ENCODE results near the gene TRPM4. TPM values are rescaled to one million over a fixed set of nuclear protein-coding genes. Genes with fewer than 3 reads are reported as not detected.

The TRPM4 gene
- total and polyA plus RNA-seq, 2 experiments from 2014 or later, result 16.5 to 25.7 TPM

GRCh38 chr19:49110567-49110966, 47.0 kb upstream of the TRPM4 start:
- Histone ChIP-seq H3K9me2 (ENCODE audit: insufficient read depth) (no peaks in the 10 kb centered on the region), H3F3A (replicated peaks; ENCODE audit: low read depth) (peaks cover 30% of the 10 kb centered on the region), H3K4me2 (no peak overlapping the region), H3K4me1 (ENCODE audit: insufficient read depth) (peaks cover 4% of the 10 kb centered on the region; the same call in 1 of the 2 replicates), H3K27ac (ENCODE audit: low read depth) (no peak overlapping the region), H3K36me3 (ENCODE audit: insufficient read depth) (0 out of 2 replicates have a peak, but pooled peaks cover 10% of the 10 kb centered on the region), H3K4me3 (no peak overlapping the region), H3K27me3 (ENCODE audit: insufficient read depth) (peaks cover 5% of the 10 kb centered on the region; the same call in 1 of the 2 replicates), H2AFZ (no peak overlapping the region), H4K20me1 (replicated peaks; ENCODE audit: insufficient read depth) (peaks cover 28% of the 10 kb centered on the region; the same call in 1 of the 2 replicates), H3K79me2 (replicated peaks; ENCODE audit: insufficient read depth) (no peaks in the 10 kb centered on the region)
- Mint-ChIP-seq H3K9me3 (no peaks in the 10 kb centered on the region; the same call in 2 of the 3 replicates), H3K4me1 (peaks cover 24% of the 10 kb centered on the region), H3K4me3 (no peak overlapping the region), H3K36me3 (ENCODE audit: low read depth) (peaks cover 37% of the 10 kb centered on the region), H3K27me3 (ENCODE audit: insufficient read depth, low read depth, poor library complexity) (peaks cover 24% of the 10 kb centered on the region), H3K27ac (no peak overlapping the region)
- DNase-seq (ENCODE audit: low spot score) (no peak), ATAC-seq (no peak)
- TF ChIP-seq JUNB (IDR thresholded peaks at IDR 0.05; ENCODE audit: unreplicated experiment) (no peak), CTCF (conservative IDR thresholded peaks at IDR 0.05; ENCODE audit: low read depth in 2 of 2) (no peak), EZH2 (IDR thresholded peaks at IDR 0.05; ENCODE audit: low read depth, unreplicated experiment) (no peak), POLR2AphosphoS5 (IDR thresholded peaks at IDR 0.05; ENCODE audit: low read depth) (no peak), ZNF114 (CRISPR knock-in tag; IDR thresholded peaks at IDR 0.05) (no peak), CREB1 (CRISPR knock-in tag; IDR thresholded peaks at IDR 0.05; ENCODE audit: low read depth) (no peak), EZH2phosphoT487 (IDR thresholded peaks at IDR 0.05; ENCODE audit: unreplicated experiment) (no peak), NANOG (IDR thresholded peaks at IDR 0.05; ENCODE audit: borderline replicate concordance) (no peak), ETS1 (IDR thresholded peaks at IDR 0.05) (no peak), STAT1 (IDR thresholded peaks at IDR 0.05; ENCODE audit: unreplicated experiment) (no peak), ZNF331 (CRISPR knock-in tag; IDR thresholded peaks at IDR 0.05; ENCODE audit: low read depth) (no peak)
- TF ChIP-seq, protein P1, sequence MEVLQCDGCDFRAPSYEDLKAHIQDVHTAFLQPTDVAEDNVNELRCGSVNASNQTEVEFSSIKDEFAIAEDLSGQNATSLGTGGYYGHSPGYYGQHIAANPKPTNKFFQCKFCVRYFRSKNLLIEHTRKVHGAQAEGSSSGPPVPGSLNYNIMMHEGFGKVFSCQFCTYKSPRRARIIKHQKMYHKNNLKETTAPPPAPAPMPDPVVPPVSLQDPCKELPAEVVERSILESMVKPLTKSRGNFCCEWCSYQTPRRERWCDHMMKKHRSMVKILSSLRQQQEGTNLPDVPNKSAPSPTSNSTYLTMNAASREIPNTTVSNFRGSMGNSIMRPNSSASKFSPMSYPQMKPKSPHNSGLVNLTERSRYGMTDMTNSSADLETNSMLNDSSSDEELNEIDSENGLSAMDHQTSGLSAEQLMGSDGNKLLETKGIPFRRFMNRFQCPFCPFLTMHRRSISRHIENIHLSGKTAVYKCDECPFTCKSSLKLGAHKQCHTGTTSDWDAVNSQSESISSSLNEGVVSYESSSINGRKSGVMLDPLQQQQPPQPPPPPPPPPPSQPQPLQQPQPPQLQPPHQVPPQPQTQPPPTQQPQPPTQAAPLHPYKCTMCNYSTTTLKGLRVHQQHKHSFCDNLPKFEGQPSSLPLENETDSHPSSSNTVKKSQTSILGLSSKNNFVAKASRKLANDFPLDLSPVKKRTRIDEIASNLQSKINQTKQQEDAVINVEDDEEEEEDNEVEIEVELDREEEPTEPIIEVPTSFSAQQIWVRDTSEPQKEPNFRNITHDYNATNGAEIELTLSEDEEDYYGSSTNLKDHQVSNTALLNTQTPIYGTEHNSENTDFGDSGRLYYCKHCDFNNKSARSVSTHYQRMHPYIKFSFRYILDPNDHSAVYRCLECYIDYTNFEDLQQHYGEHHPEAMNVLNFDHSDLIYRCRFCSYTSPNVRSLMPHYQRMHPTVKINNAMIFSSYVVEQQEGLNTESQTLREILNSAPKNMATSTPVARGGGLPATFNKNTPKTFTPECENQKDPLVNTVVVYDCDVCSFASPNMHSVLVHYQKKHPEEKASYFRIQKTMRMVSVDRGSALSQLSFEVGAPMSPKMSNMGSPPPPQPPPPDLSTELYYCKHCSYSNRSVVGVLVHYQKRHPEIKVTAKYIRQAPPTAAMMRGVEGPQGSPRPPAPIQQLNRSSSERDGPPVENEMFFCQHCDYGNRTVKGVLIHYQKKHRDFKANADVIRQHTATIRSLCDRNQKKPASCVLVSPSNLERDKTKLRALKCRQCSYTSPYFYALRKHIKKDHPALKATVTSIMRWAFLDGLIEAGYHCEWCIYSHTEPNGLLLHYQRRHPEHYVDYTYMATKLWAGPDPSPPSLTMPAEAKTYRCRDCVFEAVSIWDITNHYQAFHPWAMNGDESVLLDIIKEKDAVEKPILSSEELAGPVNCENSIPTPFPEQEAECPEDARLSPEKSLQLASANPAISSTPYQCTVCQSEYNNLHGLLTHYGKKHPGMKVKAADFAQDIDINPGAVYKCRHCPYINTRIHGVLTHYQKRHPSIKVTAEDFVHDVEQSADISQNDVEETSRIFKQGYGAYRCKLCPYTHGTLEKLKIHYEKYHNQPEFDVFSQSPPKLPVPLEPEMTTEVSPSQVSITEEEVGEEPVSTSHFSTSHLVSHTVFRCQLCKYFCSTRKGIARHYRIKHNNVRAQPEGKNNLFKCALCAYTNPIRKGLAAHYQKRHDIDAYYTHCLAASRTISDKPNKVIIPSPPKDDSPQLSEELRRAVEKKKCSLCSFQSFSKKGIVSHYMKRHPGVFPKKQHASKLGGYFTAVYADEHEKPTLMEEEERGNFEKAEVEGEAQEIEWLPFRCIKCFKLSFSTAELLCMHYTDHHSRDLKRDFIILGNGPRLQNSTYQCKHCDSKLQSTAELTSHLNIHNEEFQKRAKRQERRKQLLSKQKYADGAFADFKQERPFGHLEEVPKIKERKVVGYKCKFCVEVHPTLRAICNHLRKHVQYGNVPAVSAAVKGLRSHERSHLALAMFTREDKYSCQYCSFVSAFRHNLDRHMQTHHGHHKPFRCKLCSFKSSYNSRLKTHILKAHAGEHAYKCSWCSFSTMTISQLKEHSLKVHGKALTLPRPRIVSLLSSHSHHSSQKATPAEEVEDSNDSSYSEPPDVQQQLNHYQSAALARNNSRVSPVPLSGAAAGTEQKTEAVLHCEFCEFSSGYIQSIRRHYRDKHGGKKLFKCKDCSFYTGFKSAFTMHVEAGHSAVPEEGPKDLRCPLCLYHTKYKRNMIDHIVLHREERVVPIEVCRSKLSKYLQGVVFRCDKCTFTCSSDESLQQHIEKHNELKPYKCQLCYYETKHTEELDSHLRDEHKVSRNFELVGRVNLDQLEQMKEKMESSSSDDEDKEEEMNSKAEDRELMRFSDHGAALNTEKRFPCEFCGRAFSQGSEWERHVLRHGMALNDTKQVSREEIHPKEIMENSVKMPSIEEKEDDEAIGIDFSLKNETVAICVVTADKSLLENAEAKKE (CRISPR knock-in tag; IDR thresholded peaks at IDR 0.05), result no peak
- TF ChIP-seq, protein P2, sequence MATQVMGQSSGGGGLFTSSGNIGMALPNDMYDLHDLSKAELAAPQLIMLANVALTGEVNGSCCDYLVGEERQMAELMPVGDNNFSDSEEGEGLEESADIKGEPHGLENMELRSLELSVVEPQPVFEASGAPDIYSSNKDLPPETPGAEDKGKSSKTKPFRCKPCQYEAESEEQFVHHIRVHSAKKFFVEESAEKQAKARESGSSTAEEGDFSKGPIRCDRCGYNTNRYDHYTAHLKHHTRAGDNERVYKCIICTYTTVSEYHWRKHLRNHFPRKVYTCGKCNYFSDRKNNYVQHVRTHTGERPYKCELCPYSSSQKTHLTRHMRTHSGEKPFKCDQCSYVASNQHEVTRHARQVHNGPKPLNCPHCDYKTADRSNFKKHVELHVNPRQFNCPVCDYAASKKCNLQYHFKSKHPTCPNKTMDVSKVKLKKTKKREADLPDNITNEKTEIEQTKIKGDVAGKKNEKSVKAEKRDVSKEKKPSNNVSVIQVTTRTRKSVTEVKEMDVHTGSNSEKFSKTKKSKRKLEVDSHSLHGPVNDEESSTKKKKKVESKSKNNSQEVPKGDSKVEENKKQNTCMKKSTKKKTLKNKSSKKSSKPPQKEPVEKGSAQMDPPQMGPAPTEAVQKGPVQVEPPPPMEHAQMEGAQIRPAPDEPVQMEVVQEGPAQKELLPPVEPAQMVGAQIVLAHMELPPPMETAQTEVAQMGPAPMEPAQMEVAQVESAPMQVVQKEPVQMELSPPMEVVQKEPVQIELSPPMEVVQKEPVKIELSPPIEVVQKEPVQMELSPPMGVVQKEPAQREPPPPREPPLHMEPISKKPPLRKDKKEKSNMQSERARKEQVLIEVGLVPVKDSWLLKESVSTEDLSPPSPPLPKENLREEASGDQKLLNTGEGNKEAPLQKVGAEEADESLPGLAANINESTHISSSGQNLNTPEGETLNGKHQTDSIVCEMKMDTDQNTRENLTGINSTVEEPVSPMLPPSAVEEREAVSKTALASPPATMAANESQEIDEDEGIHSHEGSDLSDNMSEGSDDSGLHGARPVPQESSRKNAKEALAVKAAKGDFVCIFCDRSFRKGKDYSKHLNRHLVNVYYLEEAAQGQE (IDR thresholded peaks at IDR 0.05; ENCODE audit: unreplicated experiment), result no peak
